Activated CD8-positive, alpha-beta memory T cell treated with anti-CD3 and anti-CD28 coated beads for 4 hours (primary cell): Measurements from ENCODE around the gene MVK.

Experiments
- DNase-seq, 2 donors: peaks; one replicate each; pipeline ENCODE4 v3.0.0-alpha.2; 2020; ENCODE audit warnings: low read depth in 2 of 2

The MVK gene

GRCh38 chr12:109573029-109573913, at the start of gene MVK, which contains the start of gene MMAB:
Gene MVK, plus strand, starts transcription at chr12:109573794. Its CDS starts 1,029 bp downstream, at chr12:109574823.
Gene MMAB, minus strand, starts transcription at chr12:109573504. Its CDS starts 24 bp downstream, at chr12:109573480.
- peak; percentile 96 to 98 for DNase-seq

- DNase-seq, result no peak
These were observed 48.9 kb upstream of the MVK start for GRCh38 chr12:109524466-109525278.

- no peak for DNase-seq
These were observed 48.4 kb upstream of the MVK start for GRCh38 chr12:109525279-109525585.

GRCh38 chr12:109527489-109528123, 46.0 kb upstream of the MVK start:
- no peak for DNase-seq

GRCh38 chr12:109529691-109530640, 43.6 kb upstream of the MVK start:
- no peak for DNase-seq

GRCh38 chr12:109531411-109531810, 42.2 kb upstream of the MVK start:
- DNase-seq, result no peak

- DNase-seq, result no peak
These were observed 40.7 kb upstream of the MVK start for GRCh38 chr12:109532721-109533486.

GRCh38 chr12:109533487-109533740, 40.2 kb upstream of the MVK start:
- DNase-seq, result no peak

DNA sequence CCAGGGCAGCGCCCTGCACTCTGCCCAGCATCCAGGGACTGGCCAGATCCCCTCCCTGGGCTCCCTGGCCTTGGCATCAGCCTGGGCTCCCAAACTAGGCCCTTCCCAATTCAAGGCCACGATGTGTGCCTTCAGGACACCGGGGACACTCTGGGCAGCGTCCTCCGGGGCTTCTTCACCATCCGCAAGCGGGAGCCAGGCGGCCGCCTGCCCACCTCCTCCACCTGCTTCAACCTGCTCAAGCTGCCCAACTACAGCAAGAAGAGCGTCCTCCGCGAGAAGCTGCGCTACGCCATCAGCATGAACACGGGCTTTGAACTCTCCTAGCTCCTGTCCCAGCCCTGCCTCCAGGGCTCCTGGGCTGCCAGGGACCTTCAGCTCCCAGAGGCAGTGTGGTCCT, 39.1 kb upstream of the MVK start:
- DNase-seq, result no peak

- no peak for DNase-seq
These were observed 38.2 kb upstream of the MVK start for GRCh38 chr12:109535231-109535862.

DNA sequence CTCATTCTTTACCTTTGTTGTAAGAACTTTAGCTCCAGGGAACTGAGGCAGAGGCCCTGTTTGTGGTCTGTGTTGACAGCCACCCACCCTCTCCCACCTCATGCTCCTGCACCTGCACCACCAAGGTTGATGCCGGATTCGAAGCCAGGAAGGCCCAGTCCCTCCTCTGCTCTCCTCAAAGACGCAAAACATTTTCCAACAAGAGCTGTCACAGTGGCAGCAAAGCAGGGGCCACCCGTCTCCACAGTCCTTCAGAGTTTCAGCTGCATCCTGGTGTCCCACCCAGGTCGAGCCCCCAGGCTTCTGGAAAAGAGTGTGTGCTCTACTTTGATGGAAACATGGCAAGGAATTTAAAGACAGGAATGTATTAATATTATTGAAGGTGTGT, 37.7 kb upstream of the MVK start:
- no peak for DNase-seq

- no peak for DNase-seq
These were observed 36.5 kb upstream of the MVK start for GRCh38 chr12:109537136-109537535.

DNA sequence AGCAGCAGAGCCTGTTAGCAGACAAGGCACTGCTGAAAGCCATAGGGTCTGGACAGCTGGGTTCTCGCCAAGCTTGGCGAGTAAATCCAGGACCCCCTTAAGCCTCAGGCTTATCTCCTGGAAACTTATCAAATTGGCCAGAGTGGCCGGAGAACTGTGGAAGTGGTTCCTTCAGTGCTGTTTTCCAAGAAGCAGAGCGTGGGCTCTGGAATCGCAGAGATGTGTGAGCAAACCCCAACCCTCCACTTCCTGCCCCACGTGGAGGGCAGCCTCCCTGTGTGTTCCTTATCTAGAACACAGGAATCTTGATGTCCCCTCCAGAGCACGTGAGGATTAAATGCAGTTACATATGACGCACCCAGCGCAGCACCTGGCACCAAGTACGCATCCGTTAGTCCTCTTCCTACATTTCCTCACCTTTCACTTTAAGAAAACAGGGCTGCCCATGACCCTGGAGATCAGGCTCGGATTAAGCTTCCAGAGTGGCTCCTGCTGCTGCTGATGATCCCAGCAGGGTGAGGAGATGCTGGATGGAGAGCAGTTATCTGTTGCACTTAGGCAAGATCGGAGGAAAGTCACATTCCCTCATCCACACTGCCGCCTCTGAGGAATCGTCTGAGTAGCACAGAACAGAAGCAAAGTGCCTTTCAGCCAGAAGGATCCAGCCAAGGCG, 35.3 kb upstream of the MVK start:
- no peak for DNase-seq

DNA sequence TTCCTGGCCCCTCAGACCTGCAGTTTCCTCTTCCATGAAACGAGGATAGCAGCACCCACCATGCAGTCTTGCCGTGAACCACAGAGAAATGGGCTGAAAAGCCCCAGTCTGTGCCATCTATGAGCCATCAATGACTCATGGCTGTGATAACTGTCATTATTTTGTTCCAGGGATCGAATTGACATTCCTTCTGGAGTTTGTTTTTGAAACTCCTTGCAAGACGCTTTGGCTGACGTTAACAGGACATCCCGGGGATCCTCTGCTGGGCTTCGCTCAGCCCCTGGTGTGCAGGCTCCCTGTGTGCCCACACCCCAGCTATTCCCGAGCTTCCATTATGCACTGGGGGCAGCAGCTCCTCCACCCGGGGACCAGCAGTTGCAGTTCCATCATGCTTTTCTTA, 34.1 kb upstream of the MVK start:
- DNase-seq, result no peak

- no peak for DNase-seq
These were observed 32.8 kb upstream of the MVK start for GRCh38 chr12:109540526-109541412.

DNA sequence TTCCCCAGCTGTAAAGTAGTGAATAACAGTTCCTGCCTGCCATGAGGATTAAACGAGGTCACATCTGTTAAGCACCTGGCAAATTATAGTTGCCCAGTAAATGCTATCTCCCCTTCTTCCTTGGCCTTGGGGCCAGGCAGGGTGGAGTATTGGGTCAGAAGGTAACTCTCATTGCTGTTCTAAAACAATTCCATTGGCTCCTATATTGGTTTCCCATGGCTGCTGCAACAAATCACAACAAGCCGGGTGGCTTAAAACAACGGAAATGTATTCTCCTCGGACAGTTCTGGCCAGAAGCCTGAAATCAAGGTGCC, 32.2 kb upstream of the MVK start:
- no peak for DNase-seq

- DNase-seq, result no peak
These were observed 31.6 kb upstream of the MVK start for GRCh38 chr12:109542014-109542413.

- no peak for DNase-seq
These were observed 30.7 kb upstream of the MVK start for GRCh38 chr12:109542876-109543275.

DNA sequence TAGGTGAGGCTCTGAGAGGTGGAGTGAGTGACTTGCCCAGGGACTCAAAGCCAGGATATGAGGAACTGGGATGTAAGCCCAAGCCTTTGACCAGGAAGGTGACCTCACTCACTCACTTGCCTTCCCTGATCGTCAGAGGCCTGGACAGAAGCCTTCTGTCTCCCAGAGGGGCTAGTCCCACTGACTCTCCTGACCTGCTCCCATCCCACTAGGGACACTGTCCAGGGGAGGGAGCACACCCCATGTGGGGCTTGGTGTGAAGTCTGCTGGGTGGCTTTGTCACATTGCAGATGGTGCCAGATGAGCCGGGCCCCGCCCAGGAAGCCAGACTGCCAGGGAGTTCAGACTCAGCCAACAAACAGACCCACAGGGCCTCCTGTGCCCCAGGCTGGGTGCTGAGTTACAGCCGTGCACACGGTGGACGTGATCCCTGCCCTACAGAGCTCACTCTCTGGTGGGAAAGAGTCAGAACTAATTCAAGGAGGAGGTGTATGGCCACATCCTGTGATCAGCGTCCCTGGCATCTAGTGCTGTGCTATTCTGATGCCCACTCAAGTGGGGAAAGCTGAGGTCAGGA, 28.6 kb upstream of the MVK start:
- no peak for DNase-seq
